ENCODE results near the gene CDC20B.

Gene CDC20B

GRCh38 chr5:55172937-55173686 is at the start of gene CDC20B (continued):
- TF ChIP-seq YY1 (tag by site-specific recombination; IDR thresholded peaks at IDR 0.05) (no peak), ZBTB20 (tag by site-specific recombination; IDR thresholded peaks at IDR 0.05) (peak; percentile 28; the same call in 1 of the 2 replicates), ZNF629 (tag by site-specific recombination; IDR thresholded peaks at IDR 0.05) (peak; percentile 74), YY2 (tag by site-specific recombination; IDR thresholded peaks at IDR 0.05) (no peak), REST (tag by site-specific recombination; IDR thresholded peaks at IDR 0.05) (no peak), ZNF626 (tag by site-specific recombination; IDR thresholded peaks at IDR 0.05) (no peak), ZNF48 (tag by site-specific recombination; IDR thresholded peaks at IDR 0.05) (no peak), EGR2 (tag by site-specific recombination; IDR thresholded peaks at IDR 0.05; ENCODE audit: low read depth) (no peak), KLF1 (tag by site-specific recombination; IDR thresholded peaks at IDR 0.05) (no peak), ZNF596 (tag by site-specific recombination; IDR thresholded peaks at IDR 0.05) (no peak; the same call in 1 of the 2 replicates), ZNF488 (tag by site-specific recombination; IDR thresholded peaks at IDR 0.05) (no peak), ZNF324 (tag by site-specific recombination; IDR thresholded peaks at IDR 0.05) (no peak), ZBTB1 (tag by site-specific recombination; IDR thresholded peaks at IDR 0.05) (no peak), ZNF335 (tag by site-specific recombination; conservative IDR thresholded peaks at IDR 0.05) (peak; percentile 90), ZNF658 (tag by site-specific recombination; IDR thresholded peaks at IDR 0.05) (no peak), TCF7L2 (IDR thresholded peaks at IDR 0.05; ENCODE audit: borderline replicate concordance, low read depth, low read length) (no peak), ZNF600 (tag by site-specific recombination; IDR thresholded peaks at IDR 0.05) (peak; percentile 67), ZNF639 (tag by site-specific recombination; IDR thresholded peaks at IDR 0.05) (no peak), ZNF692 (tag by site-specific recombination; IDR thresholded peaks at IDR 0.05) (peak; percentile 51), ZBTB26 (tag by site-specific recombination; optimal IDR thresholded peaks at IDR 0.05) (peak; percentile 66), ZEB2 (tag by site-specific recombination; IDR thresholded peaks at IDR 0.05) (peak; percentile 88), ZNF239 (tag by site-specific recombination; IDR thresholded peaks at IDR 0.05) (no peak), INSM2 (tag by site-specific recombination; IDR thresholded peaks at IDR 0.05) (no peak; the same call in 1 of the 2 replicates), ZNF18 (tag by site-specific recombination; IDR thresholded peaks at IDR 0.05) (no peak), ZNF211 (tag by site-specific recombination; IDR thresholded peaks at IDR 0.05; ENCODE audit: low read depth) (no peak), ZBTB21 (tag by site-specific recombination; IDR thresholded peaks at IDR 0.05) (no peak), ZBTB8A (tag by site-specific recombination; IDR thresholded peaks at IDR 0.05) (no peak; the same call in 1 of the 2 replicates), WT1 (tag by site-specific recombination; IDR thresholded peaks at IDR 0.05) (peak; percentile 10; the same call in 1 of the 2 replicates), ZNF768 (tag by site-specific recombination; IDR thresholded peaks at IDR 0.05) (no peak)
